Activated naive CD8-positive, alpha-beta T cell treated with anti-CD3 and anti-CD28 coated beads, Interleukin-2, amount 50 U/mL, for 24 hours (primary cell): ENCODE measurements around the gene FASTKD1.
"Not testable (repeated sequence)": the region's sequence is repeated elsewhere in the genome, so short reads cannot be mapped to it uniquely, and the experiment has no call there.

ENCODE experiments used
- ATAC-seq: fragments of 150-1000 bp; cut with Tn5 transposase; one replicate; pipeline ENCODE4 v1.10.0; 2021
- DNase-seq: peaks from one replicate; pipeline ENCODE4 v3.0.0; 2021
- H3K27ac Mint-ChIP-seq: one replicate; pipeline ENCODE4 v1.8.0; 2021; ENCODE audit warnings: mild to moderate bottlenecking, mixed read lengths
- H3K27me3 Mint-ChIP-seq: one replicate; pipeline ENCODE4 v1.8.0; 2021; ENCODE audit warnings: mixed read lengths
- H3K36me3 Mint-ChIP-seq: one replicate; pipeline ENCODE4 v1.8.0; 2021; ENCODE audit warnings: low read depth, mixed read lengths
- H3K4me1 Mint-ChIP-seq: one replicate; pipeline ENCODE4 v1.8.0; 2021; ENCODE audit warnings: mixed read lengths
- H3K4me3 Mint-ChIP-seq: one replicate; pipeline ENCODE4 v1.8.0; 2021; ENCODE audit warnings: mild to moderate bottlenecking, moderate library complexity, mixed read lengths
- H3K9me3 Mint-ChIP-seq: one replicate; pipeline ENCODE4 v1.8.0; 2021; ENCODE audit warnings: mixed read lengths

FASTKD1 gene

GRCh38 chr2:169583518-169583917 is 9.9 kb upstream of the FASTKD1 start:
- H3K4me1 Mint-ChIP-seq: peaks cover 31% of the 10 kb centered on the region
- DNase-seq (no peak), ATAC-seq (no peak)
- H3K4me3 Mint-ChIP-seq: peak overlapping the region; percentile 99
- peaks cover 20% of the 10 kb centered on the region for H3K36me3 Mint-ChIP-seq
- H3K27ac Mint-ChIP-seq: no peak overlapping the region
- peaks cover 6% of the 10 kb centered on the region for H3K9me3 Mint-ChIP-seq
- no peaks in the 10 kb centered on the region for H3K27me3 Mint-ChIP-seq

- H3K4me3 Mint-ChIP-seq, H3K27ac Mint-ChIP-seq: not testable (repeated sequence)
These were observed 9.0 kb upstream of the FASTKD1 start for GRCh38 chr2:169582552-169583266.

GRCh38 chr2:169579044-169579443 is 5.4 kb upstream of the FASTKD1 start:
- H3K27ac Mint-ChIP-seq: no peak overlapping the region
- no peak overlapping the region for H3K4me3 Mint-ChIP-seq
- H3K36me3 Mint-ChIP-seq: peaks cover 7% of the 10 kb centered on the region
- H3K27me3 Mint-ChIP-seq: no peaks in the 10 kb centered on the region
- DNase-seq (no peak), ATAC-seq (no peak)
- H3K4me1 Mint-ChIP-seq: peaks cover 3% of the 10 kb centered on the region
- H3K9me3 Mint-ChIP-seq: peaks cover 6% of the 10 kb centered on the region

More at GRCh38 chr2:169582552-169583266, 9.0 kb upstream of the FASTKD1 start:
- H3K36me3 Mint-ChIP-seq: peaks cover 17% of the 10 kb centered on the region
- not testable (repeated sequence) for H3K9me3 Mint-ChIP-seq, DNase-seq, ATAC-seq, H3K27me3 Mint-ChIP-seq
- peaks cover 28% of the 10 kb centered on the region for H3K4me1 Mint-ChIP-seq

GRCh38 chr2:169575264-169575663 is 1.6 kb upstream of the FASTKD1 start:
- H3K27me3 Mint-ChIP-seq, H3K4me3 Mint-ChIP-seq, H3K36me3 Mint-ChIP-seq, H3K9me3 Mint-ChIP-seq, DNase-seq, H3K27ac Mint-ChIP-seq, ATAC-seq: not testable (repeated sequence)
- H3K4me1 Mint-ChIP-seq: peaks cover 17% of the 10 kb centered on the region

GRCh38 chr2:169574539-169574938 is 874 bp upstream of the FASTKD1 start:
- H3K4me3 Mint-ChIP-seq, H3K27me3 Mint-ChIP-seq, DNase-seq, H3K9me3 Mint-ChIP-seq, H3K27ac Mint-ChIP-seq, H3K36me3 Mint-ChIP-seq, ATAC-seq: not testable (repeated sequence)
- H3K4me1 Mint-ChIP-seq: peaks cover 19% of the 10 kb centered on the region

- H3K27me3 Mint-ChIP-seq: no peaks in the 10 kb centered on the region
- H3K27ac Mint-ChIP-seq: peak overlapping the region; percentile 95
- ATAC-seq: no peak
- no peaks in the 10 kb centered on the region for H3K9me3 Mint-ChIP-seq
- H3K36me3 Mint-ChIP-seq: peaks cover 8% of the 10 kb centered on the region
- DNase-seq: no peak
- peak overlapping the region; percentile 99 for H3K4me3 Mint-ChIP-seq
- peaks cover 19% of the 10 kb centered on the region for H3K4me1 Mint-ChIP-seq
These were observed 272 bp upstream of the FASTKD1 start for GRCh38 chr2:169573974-169574299.

- ATAC-seq: no peak
- Mint-ChIP-seq H3K27ac (peak overlapping the region; percentile 95), H3K9me3 (no peaks in the 10 kb centered on the region), H3K4me3 (peak overlapping the region; percentile 99), H3K27me3 (no peaks in the 10 kb centered on the region), H3K4me1 (peaks cover 19% of the 10 kb centered on the region), H3K36me3 (peaks cover 10% of the 10 kb centered on the region)
- DNase-seq: no peak
These were observed 875 bp downstream of the FASTKD1 start for GRCh38 chr2:169572821-169573159.

- ATAC-seq (no peak), DNase-seq (no peak)
- H3K9me3 Mint-ChIP-seq: no peaks in the 10 kb centered on the region
- H3K4me3 Mint-ChIP-seq: no peak overlapping the region
- H3K4me1 Mint-ChIP-seq: peaks cover 19% of the 10 kb centered on the region
- H3K36me3 Mint-ChIP-seq: peaks cover 12% of the 10 kb centered on the region
- H3K27ac Mint-ChIP-seq: no peak overlapping the region
- H3K27me3 Mint-ChIP-seq: no peaks in the 10 kb centered on the region
These were observed 1.5 kb downstream of the FASTKD1 start for GRCh38 chr2:169572189-169572588.

GRCh38 chr2:169571571-169571970 is 2.1 kb downstream of the FASTKD1 start:
- no peaks in the 10 kb centered on the region for H3K9me3 Mint-ChIP-seq
- no peak overlapping the region for H3K27ac Mint-ChIP-seq
- DNase-seq: no peak
- no peak overlapping the region for H3K4me3 Mint-ChIP-seq
- peaks cover 12% of the 10 kb centered on the region for H3K36me3 Mint-ChIP-seq
- H3K27me3 Mint-ChIP-seq: no peaks in the 10 kb centered on the region
- no peak for ATAC-seq
- peaks cover 19% of the 10 kb centered on the region for H3K4me1 Mint-ChIP-seq

GRCh38 chr2:169570752-169571151 is 2.9 kb downstream of the FASTKD1 start:
- H3K4me3 Mint-ChIP-seq, H3K27ac Mint-ChIP-seq, H3K27me3 Mint-ChIP-seq, H3K9me3 Mint-ChIP-seq, ATAC-seq, DNase-seq: not testable (repeated sequence)
- Mint-ChIP-seq H3K36me3 (peaks cover 15% of the 10 kb centered on the region), H3K4me1 (peaks cover 19% of the 10 kb centered on the region)

- ATAC-seq: no peak
- Mint-ChIP-seq H3K36me3 (peaks cover 21% of the 10 kb centered on the region), H3K4me3 (no peak overlapping the region), H3K9me3 (no peaks in the 10 kb centered on the region), H3K4me1 (peaks cover 19% of the 10 kb centered on the region), H3K27ac (no peak overlapping the region), H3K27me3 (no peaks in the 10 kb centered on the region)
- no peak for DNase-seq
These were observed 3.7 kb downstream of the FASTKD1 start for GRCh38 chr2:169569948-169570347.

- Mint-ChIP-seq H3K27me3 (no peaks in the 10 kb centered on the region), H3K4me1 (peaks cover 3% of the 10 kb centered on the region), H3K4me3 (no peak overlapping the region), H3K9me3 (no peaks in the 10 kb centered on the region), H3K27ac (no peak overlapping the region), H3K36me3 (peaks cover 33% of the 10 kb centered on the region)
- ATAC-seq (no peak), DNase-seq (no peak)
These were observed 8.0 kb downstream of the FASTKD1 start for GRCh38 chr2:169565686-169566085.

GRCh38 chr2:169562519-169562918 is 11.1 kb downstream of the FASTKD1 start:
- no peak overlapping the region for H3K27ac Mint-ChIP-seq
- DNase-seq (no peak), ATAC-seq (no peak)
- no peaks in the 10 kb centered on the region for H3K27me3 Mint-ChIP-seq
- H3K9me3 Mint-ChIP-seq: no peaks in the 10 kb centered on the region
- no peak overlapping the region for H3K4me3 Mint-ChIP-seq
- peaks cover 35% of the 10 kb centered on the region for H3K36me3 Mint-ChIP-seq
- H3K4me1 Mint-ChIP-seq: no peaks in the 10 kb centered on the region

- not testable (repeated sequence) for H3K4me3 Mint-ChIP-seq, H3K4me1 Mint-ChIP-seq, H3K27me3 Mint-ChIP-seq, H3K27ac Mint-ChIP-seq, DNase-seq, ATAC-seq, H3K9me3 Mint-ChIP-seq
- H3K36me3 Mint-ChIP-seq: peaks cover 34% of the 10 kb centered on the region
These were observed 11.6 kb downstream of the FASTKD1 start for GRCh38 chr2:169562084-169562483.

GRCh38 chr2:169561364-169561763 is 12.3 kb downstream of the FASTKD1 start:
- H3K27ac Mint-ChIP-seq: no peak overlapping the region
- ATAC-seq (no peak), DNase-seq (no peak)
- H3K4me1 Mint-ChIP-seq: no peaks in the 10 kb centered on the region
- H3K4me3 Mint-ChIP-seq: no peak overlapping the region
- H3K27me3 Mint-ChIP-seq: no peaks in the 10 kb centered on the region
- peaks cover 34% of the 10 kb centered on the region for H3K36me3 Mint-ChIP-seq
- no peaks in the 10 kb centered on the region for H3K9me3 Mint-ChIP-seq

GRCh38 chr2:169546756-169547155 is 26.9 kb downstream of the FASTKD1 start:
- Mint-ChIP-seq H3K9me3 (no peaks in the 10 kb centered on the region), H3K27me3 (no peaks in the 10 kb centered on the region), H3K4me3 (no peak overlapping the region), H3K36me3 (peaks cover 33% of the 10 kb centered on the region), H3K27ac (no peak overlapping the region), H3K4me1 (peaks cover 11% of the 10 kb centered on the region)
- ATAC-seq: no peak
- no peak for DNase-seq
